Limb (tissue), 2 donors: ENCODE data around the gene TUBD1.
"Not testable (repeated sequence)": the region's sequence is repeated elsewhere in the genome, so short reads cannot be mapped to it uniquely, and the experiment has no call there.

Experiments
- DNase-seq, 2 donors: peaks; one replicate each; pipeline ENCODE4 v3.0.0-alpha.2; 2016; ENCODE audit errors: extremely low spot score in 2 of 2

The TUBD1 gene

GRCh38 chr17:59874376-59874775 is 18.4 kb downstream of the TUBD1 start:
- DNase-seq = no peak

- not testable (repeated sequence) for DNase-seq
Observed at GRCh38 chr17:59873414-59873813, 19.3 kb downstream of the TUBD1 start.

GRCh38 chr17:59872351-59872750 is 20.4 kb downstream of the TUBD1 start:
- no peak for DNase-seq

GRCh38 chr17:59870482-59870881 is 22.3 kb downstream of the TUBD1 start:
- DNase-seq = no peak

GRCh38 chr17:59869941-59870218 is 22.9 kb downstream of the TUBD1 start:
- no peak for DNase-seq

GRCh38 chr17:59863616-59864015 is 29.1 kb downstream of the TUBD1 start:
- no peak for DNase-seq

GRCh38 chr17:59859444-59860025 is 33.2 kb downstream of the TUBD1 start:
- DNase-seq = peak in 1 of 2 donors; percentile 72

GRCh38 chr17:59858932-59859331 is 33.8 kb downstream of the TUBD1 start:
- DNase-seq = no peak

GRCh38 chr17:59858167-59858816 is 34.5 kb downstream of the TUBD1 start:
- DNase-seq = peak in 1 of 2 donors; percentile 62

- no peak for DNase-seq
Observed at GRCh38 chr17:59856859-59857794, 35.6 kb downstream of the TUBD1 start.

GRCh38 chr17:59853919-59854729 is 38.6 kb downstream of the TUBD1 start:
- not testable (repeated sequence) for DNase-seq

GRCh38 chr17:59853168-59853918 is 39.4 kb downstream of the TUBD1 start:
- DNase-seq = no peak

GRCh38 chr17:59852847-59853167 is 39.9 kb downstream of the TUBD1 start:
- not testable (repeated sequence) for DNase-seq

GRCh38 chr17:59851439-59852375 is 41.0 kb downstream of the TUBD1 start:
- DNase-seq = peak in 1 of 2 donors; percentile 32

GRCh38 chr17:59850311-59850710 is 42.4 kb downstream of the TUBD1 start:
- DNase-seq = not testable (repeated sequence)

GRCh38 chr17:59848778-59849177 is 44.0 kb downstream of the TUBD1 start:
- no peak for DNase-seq

GRCh38 chr17:59848385-59848668 is 44.4 kb downstream of the TUBD1 start:
- no peak for DNase-seq

- DNase-seq = peak in 1 of 2 donors; percentile 52
Observed at GRCh38 chr17:59846394-59847165, 46.2 kb downstream of the TUBD1 start.
